GM19025 (cell line): ENCODE data around the gene MESD.

ENCODE experiments used
- ATAC-seq: cut with Tn5 transposase; IDR thresholded peaks from one replicate; pipeline ENCODE4 v1.9.1; 2021; ENCODE audit warnings: mild to moderate bottlenecking, low read depth, moderate library complexity; ENCODE audit not compliant: unreplicated experiment

MESD gene

DNA sequence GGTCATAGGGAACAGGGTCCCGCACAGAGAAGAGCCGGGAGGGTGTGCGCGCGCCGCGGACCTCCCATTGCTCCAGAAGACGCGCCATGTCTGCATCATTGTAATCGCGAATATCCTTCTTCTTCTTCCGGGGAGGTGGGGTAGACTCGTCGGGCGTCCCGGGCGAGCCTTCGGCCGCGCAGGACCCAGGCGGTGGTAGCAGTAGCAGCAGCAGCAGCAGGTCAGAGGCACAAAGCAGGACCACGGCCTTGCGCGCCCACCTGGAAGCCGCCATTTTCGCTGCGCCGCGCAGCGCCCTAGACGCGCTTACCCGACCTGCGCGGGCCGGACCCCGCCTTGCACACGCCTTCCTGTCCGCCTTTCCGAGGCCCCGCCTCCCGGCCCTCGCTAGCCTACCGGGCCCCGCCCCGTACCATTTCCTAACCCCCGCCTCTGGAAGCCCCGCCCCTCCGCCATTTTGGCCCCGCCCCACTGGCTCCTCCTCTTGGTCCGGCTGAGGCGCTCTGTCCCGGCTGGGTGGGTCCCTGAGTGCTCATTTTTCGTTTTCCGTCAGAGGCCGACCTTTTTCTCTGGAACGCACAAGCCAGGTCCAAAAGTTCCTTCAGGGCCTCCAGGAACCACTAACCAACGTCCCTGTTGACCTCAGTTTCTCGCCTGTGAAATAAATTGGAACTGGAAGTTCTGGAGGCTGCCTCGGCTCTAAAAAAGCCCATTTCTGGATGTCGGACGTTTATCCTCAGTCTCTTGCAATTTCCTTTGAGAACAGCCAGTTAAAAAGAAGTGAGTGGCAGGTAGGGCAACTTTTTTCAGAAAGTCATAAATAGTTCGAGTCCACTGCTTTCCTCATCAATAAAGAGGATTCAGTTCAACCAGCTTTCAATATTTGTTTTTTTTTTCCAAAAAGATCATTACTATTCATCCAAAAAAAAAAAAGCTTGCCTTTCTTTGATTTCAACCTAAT, at the start of gene MESD:
TSS of gene MESD (minus strand) at position 302 of the 961 bp plus-strand sequence. CDS start at position 274, 28 bp downstream.
- peak; percentile 96 for ATAC-seq

DNA sequence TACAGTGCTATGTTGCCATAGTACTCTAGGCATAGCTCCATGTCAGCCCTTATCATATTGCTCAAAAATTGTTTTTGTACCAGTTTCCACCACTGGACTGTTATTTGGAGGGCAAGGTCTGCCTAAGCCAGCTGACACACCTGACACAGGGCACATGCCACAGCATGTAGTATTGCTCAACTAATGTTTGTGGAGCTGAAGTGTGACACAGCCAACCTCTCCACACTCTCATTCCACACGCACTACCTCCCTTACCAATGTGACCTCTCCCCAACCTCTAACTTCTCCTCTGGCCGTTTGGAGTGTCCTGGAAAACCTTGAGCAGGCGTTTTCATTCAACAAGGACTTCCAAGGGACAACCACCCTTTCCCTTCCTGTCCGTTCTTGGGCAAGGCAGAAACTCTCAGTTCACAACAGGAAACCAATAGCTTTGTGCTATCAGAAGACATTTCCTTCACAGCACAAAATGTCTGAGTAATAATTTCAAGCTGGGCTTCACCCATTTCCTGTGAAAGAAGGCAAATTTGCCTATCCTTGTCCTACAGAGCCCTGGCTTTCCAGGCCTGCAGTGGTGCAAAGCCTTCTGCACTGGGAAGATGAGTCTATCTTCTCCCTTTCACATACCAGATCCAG, 49.5 kb upstream of the MESD start:
- no peak for ATAC-seq

DNA sequence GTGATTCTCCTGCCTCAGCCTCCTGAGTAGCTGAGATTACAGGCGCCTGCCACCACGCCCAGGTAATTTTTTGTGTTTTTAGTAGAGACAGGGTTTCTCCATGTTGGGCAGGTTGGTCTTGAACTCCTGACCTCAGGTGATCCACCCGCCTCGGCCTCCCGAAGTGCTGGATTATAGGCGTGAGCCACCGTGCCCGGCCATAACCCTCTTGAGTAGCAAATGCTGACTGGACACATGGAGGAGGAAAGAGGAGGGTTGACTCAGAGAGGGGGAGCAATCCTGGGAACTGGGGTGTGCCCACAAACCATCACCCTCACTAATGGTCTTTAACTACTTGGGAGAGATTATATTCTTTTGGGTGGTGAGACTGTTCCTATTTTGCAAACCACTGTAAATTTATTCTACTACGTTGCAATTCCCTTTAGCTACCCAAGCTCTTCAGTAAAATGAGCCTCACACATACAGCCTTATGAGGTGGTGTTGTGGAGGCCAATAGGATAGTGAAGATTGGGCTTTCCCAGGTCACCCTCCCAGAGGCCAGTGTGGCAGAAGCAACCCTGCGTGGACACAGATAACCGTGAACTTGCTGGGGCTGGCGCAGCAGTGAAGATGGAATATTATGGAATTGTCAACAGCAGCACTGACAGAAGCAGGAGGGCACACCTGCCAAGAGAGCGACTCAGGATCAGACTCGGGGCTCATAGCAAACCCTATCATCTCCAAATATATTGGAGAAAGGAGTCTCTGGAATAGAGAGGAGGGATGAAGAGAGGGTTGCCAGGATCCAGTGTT, 48.5 kb upstream of the MESD start:
- ATAC-seq = no peak

DNA sequence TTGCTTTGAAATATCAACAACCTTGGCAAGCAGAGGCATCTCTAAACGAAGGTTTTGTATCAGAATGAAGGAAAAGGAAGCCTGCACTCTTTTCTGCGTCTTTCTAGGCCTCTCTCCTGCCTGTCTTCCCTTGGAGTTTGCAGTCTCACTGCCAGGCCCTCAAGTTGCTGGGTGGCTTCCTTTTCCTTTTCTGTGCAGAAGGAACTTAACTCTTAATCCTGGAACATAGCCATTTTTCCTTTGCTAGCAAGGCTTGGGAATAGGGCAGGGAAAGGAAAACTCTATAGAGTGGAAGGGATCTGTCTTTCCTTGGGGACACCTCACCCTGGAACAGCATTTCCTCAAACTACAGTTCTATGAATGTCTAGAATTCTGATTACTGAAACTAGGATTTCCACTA, 43.9 kb upstream of the MESD start:
- ATAC-seq = no peak

DNA sequence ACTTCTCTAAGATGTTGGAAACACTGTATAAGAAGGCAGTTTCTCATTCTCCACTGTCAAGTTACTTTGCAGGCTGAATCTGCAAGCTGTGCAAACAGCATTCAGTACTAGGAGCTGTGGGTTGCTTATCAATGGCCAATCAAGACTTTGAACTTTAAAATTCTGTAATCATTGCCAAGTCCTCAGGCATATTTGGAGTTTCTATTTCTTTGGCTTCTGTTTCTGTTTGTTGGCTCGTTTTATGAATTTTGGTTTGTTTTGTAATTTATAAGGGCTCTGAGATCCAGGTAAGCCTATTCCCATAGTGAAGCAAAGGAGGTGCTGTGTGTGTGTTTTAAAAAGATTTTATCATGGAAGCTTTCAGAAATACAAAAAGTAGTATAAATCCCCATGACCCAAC, 43.2 kb upstream of the MESD start:
- no peak for ATAC-seq

DNA sequence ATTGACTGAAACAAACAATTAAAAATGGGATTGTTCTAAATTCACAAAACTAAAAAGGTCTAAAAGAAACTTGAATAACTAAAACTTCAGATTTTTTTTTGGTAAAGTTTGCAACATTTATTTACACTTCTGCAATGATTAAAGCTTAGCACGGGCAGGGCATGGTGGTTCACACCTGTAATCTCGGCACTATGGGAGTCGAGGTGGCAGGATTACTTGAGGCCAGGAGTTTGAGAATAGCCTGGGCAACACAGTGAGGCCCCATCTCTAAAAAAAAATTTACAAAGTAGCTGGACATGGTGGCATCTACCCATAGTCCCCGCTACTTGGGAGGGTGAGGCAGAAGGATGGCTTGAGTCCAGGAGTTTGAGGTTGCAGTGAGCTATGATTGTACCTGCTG, 42.7 kb upstream of the MESD start:
- no peak for ATAC-seq

DNA sequence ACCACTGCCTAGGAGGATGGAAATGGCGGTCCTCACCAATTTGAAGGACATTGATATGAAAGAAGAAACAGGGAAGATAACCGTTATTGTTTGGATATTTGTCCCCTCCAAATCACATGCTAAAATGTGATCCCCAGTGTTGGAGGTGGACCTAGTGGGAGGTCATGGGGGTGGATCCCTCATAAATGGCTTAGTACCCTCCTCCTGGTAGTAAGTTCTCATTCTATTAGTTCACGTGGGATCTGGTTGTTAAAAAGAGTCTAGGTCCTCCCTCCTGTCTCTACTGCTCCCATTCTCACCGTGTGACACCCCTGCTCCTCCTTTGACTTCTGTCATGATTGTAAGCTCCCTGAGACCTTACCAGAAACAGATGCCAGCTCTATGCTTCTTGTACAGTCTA, 41.6 kb upstream of the MESD start:
- ATAC-seq = no peak

DNA sequence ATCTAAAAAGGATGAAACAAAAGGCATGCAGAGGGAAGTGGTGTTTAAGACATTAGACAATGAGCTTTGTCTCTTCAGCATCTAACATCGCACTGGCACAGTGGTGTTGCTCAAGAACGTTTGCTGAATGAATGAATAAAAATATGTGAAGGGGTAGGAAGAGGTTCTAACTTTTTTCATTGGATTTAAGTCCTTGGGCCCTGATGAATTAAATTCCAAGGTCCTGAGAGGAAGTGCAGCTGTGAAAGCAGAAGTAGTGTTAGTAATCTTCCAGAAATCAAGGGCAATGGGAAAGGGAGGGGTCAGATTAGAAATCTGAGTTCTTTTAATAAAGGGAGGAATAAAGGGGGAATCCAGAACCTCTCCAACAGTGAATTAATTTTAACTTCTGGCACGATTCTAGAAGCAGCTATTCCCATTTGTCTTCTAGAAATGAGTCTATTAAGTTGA, 40.7 kb upstream of the MESD start:
- ATAC-seq = no peak

DNA sequence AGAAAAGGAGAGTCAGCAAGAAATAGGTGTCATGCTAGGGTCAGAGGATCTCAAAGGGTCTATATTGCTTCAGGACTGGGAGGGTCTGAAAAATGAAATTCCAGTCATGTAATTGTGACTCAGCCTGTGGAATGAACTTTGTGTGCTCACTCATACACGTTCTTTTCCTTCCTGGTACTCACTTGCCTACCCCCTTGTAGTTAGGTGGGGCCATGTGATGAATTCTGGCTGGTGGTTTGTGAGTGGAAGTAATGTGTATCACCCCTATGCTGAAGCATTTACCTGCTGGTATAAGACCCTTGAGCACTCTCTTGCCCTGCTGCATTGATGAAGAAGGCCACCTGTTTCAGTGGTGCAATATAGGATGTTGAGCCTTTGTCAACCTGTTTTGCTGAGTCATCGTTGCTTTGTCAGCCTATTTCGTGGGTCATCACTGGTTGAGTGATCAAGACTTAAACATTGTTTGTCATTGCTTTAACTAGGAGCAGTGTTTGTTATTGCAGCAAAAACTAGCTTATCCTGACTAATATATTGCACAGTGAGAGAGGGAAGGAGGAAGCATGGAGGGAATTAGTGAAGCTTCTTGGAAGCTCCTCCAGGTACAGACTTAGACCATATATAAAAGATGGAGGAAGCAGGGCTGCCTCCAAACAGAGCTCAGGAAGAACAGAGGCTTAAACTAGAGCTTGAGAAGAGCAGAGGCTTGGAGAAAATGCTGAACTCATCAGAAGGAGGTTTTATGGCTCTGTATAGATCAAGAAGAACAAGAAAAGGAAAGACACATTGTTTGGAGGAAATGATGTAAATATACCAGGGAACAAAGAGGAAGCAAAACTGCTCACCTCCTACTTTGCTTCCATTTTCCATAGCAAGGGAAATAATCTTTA, 40.0 kb upstream of the MESD start:
- ATAC-seq = no peak

DNA sequence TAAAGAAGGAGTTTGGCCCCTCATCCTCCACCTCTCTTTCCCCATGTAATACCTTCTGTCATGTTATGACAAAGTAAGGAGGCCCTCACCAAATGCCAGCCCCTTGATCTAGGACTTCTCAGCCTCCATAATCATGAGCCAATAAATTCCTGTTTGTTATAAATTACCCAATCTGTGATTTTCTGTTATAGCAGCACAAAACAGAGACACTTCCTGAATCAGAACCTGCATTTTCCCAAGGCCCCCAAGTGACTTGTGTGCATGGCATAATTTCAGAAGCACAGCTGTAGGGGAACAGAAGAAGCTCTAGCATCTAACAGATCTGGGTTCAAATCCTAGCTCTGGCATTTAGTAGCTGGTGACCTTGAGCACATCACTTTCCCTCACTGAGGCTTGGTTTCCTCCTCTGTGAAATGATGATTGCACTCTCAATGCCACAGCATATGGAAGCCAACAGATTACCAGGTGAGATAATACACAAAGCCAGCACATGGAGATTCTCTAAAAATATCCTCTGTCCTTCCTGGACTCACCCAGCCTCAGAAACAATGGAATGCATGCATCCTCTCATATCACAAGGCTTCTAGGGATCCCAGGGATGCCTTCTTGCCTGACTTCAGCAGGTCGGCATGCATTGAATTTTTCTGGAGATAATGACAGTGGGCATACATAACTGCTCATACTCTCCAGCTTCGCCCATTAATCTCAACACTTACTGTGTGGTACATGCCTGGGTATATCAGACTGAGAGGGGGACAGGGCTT, 37.4 kb upstream of the MESD start:
- ATAC-seq = no peak

DNA sequence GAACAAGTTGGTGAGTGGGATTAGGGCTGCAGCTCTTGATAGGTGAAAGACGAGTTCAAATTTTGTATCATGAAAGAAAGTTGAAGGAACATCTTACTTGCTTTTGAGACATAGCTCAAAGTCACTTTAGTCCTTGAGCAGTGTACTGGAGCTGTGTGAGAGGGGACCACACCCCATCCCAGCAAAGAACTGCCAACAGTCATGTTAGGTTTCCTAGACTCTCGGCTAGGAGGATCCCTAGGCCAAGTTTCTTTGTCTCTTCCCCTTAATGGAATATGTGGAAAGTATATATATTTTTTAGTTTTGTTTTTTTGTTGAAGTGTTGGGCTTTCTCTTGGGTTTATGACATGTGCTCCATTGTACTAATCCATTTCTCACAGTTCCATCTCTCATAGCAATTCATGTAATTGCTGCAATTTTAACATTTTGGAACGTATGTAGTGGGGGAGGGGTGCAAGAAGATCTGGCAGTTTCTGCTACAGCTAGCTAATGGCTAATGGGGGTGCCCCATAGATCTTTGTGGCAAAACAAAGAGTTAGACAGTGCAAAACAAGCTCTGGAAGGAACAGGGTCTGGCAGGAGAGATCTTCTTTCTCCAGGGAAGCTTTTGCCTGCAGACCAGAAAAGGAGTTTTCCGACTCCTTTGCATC, 36.2 kb upstream of the MESD start:
- no peak for ATAC-seq

DNA sequence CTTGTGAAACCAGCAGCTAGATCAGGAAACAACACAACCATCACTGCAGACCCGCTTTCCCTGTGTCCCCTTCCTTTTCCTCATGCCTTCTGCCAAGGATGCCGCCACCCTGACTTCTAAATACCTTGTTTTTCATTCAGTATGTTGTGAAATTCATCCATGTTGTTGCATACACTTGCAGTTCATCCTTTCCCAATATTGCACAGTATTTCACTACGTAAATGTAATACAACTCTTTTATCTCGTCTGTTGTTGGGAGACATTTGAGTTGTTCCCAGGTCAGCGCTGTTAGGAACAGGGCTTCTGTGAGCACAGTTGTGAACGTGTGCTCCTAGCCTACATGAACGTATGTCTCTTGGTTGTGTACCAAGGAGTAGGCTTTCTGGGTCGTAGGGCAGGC, 35.3 kb upstream of the MESD start:
- no peak for ATAC-seq

DNA sequence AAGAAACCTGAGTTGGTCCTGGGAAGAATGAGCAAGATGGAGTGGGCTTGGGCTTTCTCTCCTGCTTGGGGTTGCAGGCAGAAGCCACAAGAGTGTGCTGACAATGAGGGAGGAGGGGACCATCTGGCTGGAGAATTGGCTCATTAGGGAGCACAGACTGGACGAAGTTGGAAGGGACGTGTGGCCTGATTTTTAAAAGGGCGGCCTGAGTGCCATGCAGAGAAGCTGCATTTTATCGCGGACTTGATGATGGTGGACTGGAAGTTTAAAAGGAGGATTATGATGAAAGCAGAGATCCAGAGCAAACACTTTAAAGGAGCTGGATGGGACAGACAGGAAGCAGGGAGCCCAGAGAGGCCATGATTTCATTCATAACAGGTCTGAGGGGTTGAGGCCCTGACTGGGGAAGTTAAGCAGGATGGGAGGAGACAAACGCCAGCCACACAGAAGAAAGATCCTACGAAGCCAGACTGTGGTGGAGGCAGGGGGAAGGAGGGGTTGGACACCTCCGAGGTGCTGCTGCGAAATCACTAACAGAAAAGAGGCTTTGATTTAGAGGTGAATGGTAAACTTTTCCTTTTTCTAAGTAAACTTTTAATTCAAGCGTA, 34.8 kb upstream of the MESD start:
- no peak for ATAC-seq

DNA sequence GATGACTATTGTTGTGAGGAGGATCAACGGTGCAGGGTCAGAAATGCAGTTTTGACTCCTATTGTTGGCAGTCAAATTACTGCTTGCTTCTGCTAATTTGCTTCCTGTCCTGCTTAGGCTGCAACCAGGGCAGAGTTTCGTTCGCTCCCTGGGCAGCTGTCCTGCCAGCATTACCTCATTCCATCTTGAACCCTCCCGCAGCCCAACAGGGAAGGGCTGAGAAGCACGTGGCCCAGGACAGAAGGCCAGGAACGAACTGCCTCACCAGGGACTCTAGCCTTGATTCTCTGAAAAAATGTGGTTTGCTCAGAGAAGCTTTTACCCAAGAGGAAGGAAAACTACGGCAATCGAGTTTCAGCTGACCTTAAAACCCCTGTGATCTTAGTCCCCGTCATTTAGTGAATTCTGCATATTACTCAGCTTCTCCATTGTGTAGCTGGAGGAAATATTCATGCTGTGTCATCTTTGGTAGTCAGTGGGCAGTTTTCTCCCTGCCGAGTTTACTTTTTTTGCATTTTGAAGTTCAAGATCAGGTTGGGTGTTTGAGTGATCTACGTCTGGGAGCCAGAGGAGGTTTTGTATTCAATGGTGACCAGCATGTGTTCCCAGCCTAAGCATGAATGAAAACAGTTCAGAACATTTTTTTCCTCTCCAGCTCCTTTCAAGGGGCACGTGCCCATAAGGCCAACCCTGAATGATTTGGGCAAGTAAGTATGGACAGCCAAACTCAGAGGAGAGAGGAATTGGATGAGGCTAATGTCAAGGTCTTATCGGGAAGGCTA, 34.1 kb upstream of the MESD start:
- peak; percentile 82 for ATAC-seq

DNA sequence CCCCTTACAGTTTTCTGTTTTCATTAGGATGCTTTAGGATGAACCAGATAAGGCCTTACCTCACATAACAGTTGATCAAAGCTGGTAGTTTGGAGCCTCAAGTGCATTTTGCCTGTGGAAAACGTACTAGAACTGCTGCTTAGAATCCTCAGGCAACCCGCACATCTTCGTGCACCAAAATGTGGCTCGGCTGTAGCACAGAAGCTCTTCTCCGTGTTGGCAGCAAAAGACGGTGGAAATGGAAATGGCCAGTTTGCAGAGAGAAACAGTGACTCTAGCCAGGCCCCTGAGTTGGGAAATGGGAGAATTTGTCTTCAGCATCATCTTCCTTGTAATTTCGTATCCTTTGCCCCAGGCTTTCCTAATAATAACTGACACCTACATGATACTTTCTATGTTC, 31.7 kb upstream of the MESD start:
- ATAC-seq = no peak

DNA sequence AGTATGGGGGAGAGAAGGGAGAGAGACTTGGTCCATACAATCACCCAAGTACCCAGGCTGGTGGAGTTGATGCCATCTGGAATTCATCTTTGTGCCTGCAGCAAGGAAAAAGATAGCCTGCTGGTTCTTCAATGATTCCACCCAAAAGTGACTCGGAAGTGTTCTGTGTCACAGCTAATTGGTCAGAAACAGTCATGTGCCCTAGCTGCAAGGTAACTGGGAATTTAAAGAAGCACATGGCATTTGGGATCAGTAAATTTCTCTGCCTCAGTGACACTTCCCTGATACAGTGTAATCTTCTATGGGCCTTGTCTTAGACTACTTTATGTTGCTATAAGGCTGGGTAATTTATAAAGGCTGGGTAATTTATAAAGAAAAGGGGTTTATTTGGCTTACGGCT, 28.6 kb upstream of the MESD start:
- no peak for ATAC-seq

DNA sequence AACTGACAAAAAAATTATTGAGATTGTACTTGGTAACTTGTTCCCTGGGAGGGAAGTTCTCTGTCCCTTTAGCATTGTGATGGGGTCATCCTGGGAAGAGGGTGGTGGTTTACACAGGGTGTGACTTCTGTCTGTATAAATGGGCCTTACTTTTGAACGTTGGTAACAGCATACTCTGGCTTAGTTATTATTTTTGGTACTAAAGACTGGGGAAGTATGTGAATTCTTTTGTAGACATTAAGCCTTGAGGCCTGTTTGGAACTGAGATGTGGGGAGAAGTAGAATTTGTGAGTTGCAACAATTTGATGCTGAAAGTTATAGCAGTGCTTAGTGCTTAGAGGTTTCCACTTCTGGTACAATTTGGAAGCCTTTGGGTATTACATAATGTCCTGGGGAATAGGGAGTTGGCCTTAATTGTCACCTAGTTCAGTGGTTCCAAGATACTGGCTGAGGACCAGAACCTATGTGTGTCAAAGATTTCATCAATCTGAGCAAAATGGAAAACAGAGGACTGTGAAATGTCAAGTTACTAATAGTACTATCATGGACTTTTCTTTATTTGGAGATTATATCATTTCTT, 27.0 kb upstream of the MESD start:
- no peak for ATAC-seq
